Suprapubic skin (tissue), 4 donors: ENCODE data around the gene PHLDB2. TPM values are rescaled to one million over a fixed set of nuclear protein-coding genes. Genes with fewer than 3 reads are reported as not detected.

Source experiments
- DNase-seq, 2 donors: peaks; one replicate each; pipeline ENCODE4 v3.0.0-alpha.2; 2019; ENCODE audit warnings: low spot score in 2 of 2
- H3K27ac ChIP-seq: fragments of 200-600 bp; sonication (generic); one replicate; pipeline ENCODE4 v1.5.1; 2019
- H3K27me3 ChIP-seq: fragments of 200-600 bp; sonication (generic); one replicate; pipeline ENCODE4 v1.5.1; 2019
- H3K36me3 ChIP-seq: fragments of 200-600 bp; sonication (generic); one replicate; pipeline ENCODE4 v1.5.1; 2019
- H3K4me1 ChIP-seq: fragments of 200-600 bp; sonication (generic); one replicate; pipeline ENCODE4 v1.5.1; 2019
- H3K4me3 ChIP-seq: fragments of 200-600 bp; sonication (generic); one replicate; pipeline ENCODE4 v1.5.1; 2019; ENCODE audit warnings: mild to moderate bottlenecking
- H3K9me3 ChIP-seq: fragments of 200-600 bp; sonication (generic); one replicate; pipeline ENCODE4 v1.5.1; 2019
- CTCF ChIP-seq, 2 donors: fragments of 200-600 bp in 1 of 2; fragments of 450-650 bp in 1 of 2; sonication (generic) in 1 of 2; IDR thresholded peaks; one replicate each; pipeline ENCODE4 v1.5.1; 2016 to 2019; ENCODE audit warnings: antibody characterized with exemption in 2 of 2, mild to moderate bottlenecking in 1 of 2, moderate library complexity in 1 of 2
- EP300 ChIP-seq: sonication (generic); formaldehyde crosslinking; IDR thresholded peaks from one replicate; pipeline ENCODE4 v1.6.1; 2017; ENCODE audit warnings: antibody characterized with exemption
- POLR2A ChIP-seq, 2 donors: fragments of 450-650 bp; IDR thresholded peaks; one replicate each; pipeline ENCODE4 v1.6.1; 2017; ENCODE audit warnings: antibody characterized with exemption in 2 of 2, mild to moderate bottlenecking in 2 of 2, moderate library complexity in 2 of 2
- POLR2AphosphoS5 ChIP-seq, 3 donors: sonication (generic); formaldehyde crosslinking; IDR thresholded peaks; one replicate each; pipeline ENCODE4 v1.6.1; 2017; ENCODE audit warnings: antibody characterized with exemption in 3 of 3
- WGBS: methylation state at CpG from one replicate; pipeline ENCODE4 v1.1.5; 2018; 5-methylcytosine and 5-hydroxymethylcytosine counted together
- total RNA-seq, 4 donors: library from RNA; depleted of rRNA; stranded (reverse); fragments of >200 nt; gene quantifications; one replicate each; pipeline ENCODE4 v1.1.0, GENCODE V29; 2016

The PHLDB2 gene
- total RNA-seq, 4 donors from 2014 or later: 39.8 to 107 (median 60.7) TPM

GRCh38 chr3:111831840-111832239, 27.2 kb upstream of the PHLDB2 start:
- Histone ChIP-seq H3K27me3 (no peaks in the 10 kb centered on the region), H3K9me3 (no peaks in the 10 kb centered on the region), H3K27ac (no peak overlapping the region), H3K4me3 (no peak overlapping the region), H3K4me1 (no peaks in the 10 kb centered on the region), H3K36me3 (no peaks in the 10 kb centered on the region)
- no peak for DNase-seq
- TF ChIP-seq EP300: no peak
- no peak for TF ChIP-seq CTCF (IDR thresholded peaks at IDR 0.05)
- no peak for TF ChIP-seq POLR2A (IDR thresholded peaks at IDR 0.05)
- no peak for TF ChIP-seq POLR2AphosphoS5 (IDR thresholded peaks at IDR 0.05)

GRCh38 chr3:111837112-111837511, 22.0 kb upstream of the PHLDB2 start:
- no peak for TF ChIP-seq POLR2AphosphoS5 (IDR thresholded peaks at IDR 0.05)
- no peak for TF ChIP-seq CTCF (IDR thresholded peaks at IDR 0.05)
- TF ChIP-seq POLR2A (IDR thresholded peaks at IDR 0.05): no peak
- no peak for TF ChIP-seq EP300
- Histone ChIP-seq H3K4me3 (no peak overlapping the region), H3K36me3 (no peaks in the 10 kb centered on the region), H3K27me3 (no peaks in the 10 kb centered on the region), H3K9me3 (no peaks in the 10 kb centered on the region), H3K4me1 (no peaks in the 10 kb centered on the region), H3K27ac (no peak overlapping the region)
- no peak for DNase-seq
- WGBS: 66% methylated on average over 3 of the region's 3 CpGs

- Histone ChIP-seq H3K9me3 (no peaks in the 10 kb centered on the region), H3K4me3 (no peak overlapping the region), H3K27ac (no peak overlapping the region), H3K4me1 (no peaks in the 10 kb centered on the region), H3K36me3 (no peaks in the 10 kb centered on the region), H3K27me3 (no peaks in the 10 kb centered on the region)
- 73% methylated on average over 5 of the region's 5 CpGs for WGBS
- DNase-seq: no peak
- TF ChIP-seq EP300: no peak
- no peak for TF ChIP-seq CTCF (IDR thresholded peaks at IDR 0.05)
- no peak for TF ChIP-seq POLR2A (IDR thresholded peaks at IDR 0.05)
- TF ChIP-seq POLR2AphosphoS5 (IDR thresholded peaks at IDR 0.05): no peak
Observed at GRCh38 chr3:111838133-111838532, 20.9 kb upstream of the PHLDB2 start.

GRCh38 chr3:111846039-111846438, 13.0 kb upstream of the PHLDB2 start:
- Histone ChIP-seq H3K27me3 (no peaks in the 10 kb centered on the region), H3K4me1 (no peaks in the 10 kb centered on the region), H3K27ac (no peak overlapping the region), H3K9me3 (no peaks in the 10 kb centered on the region), H3K4me3 (no peak overlapping the region), H3K36me3 (no peaks in the 10 kb centered on the region)
- TF ChIP-seq POLR2A (IDR thresholded peaks at IDR 0.05) (no peak), POLR2AphosphoS5 (IDR thresholded peaks at IDR 0.05) (no peak), EP300 (no peak), CTCF (IDR thresholded peaks at IDR 0.05) (no peak)
- DNase-seq: no peak
- WGBS: 83% methylated on average over 1 of the region's 1 CpG

GRCh38 chr3:111846717-111847116, 12.3 kb upstream of the PHLDB2 start:
- 33% methylated on average over 2 of the region's 2 CpGs for WGBS
- no peak for DNase-seq
- H3K27ac ChIP-seq: no peak overlapping the region
- peak in 1 of 3 donors; percentile 35 for TF ChIP-seq POLR2AphosphoS5 (IDR thresholded peaks at IDR 0.05)
- no peak for TF ChIP-seq CTCF (IDR thresholded peaks at IDR 0.05)
- H3K9me3 ChIP-seq: no peaks in the 10 kb centered on the region
- H3K4me3 ChIP-seq: no peak overlapping the region
- peaks cover 4% of the 10 kb centered on the region for H3K4me1 ChIP-seq
- H3K36me3 ChIP-seq: no peaks in the 10 kb centered on the region
- H3K27me3 ChIP-seq: no peaks in the 10 kb centered on the region
